ENCODE measurements around the gene IGDCC3. TPM values are rescaled to one million over a fixed set of nuclear protein-coding genes. Genes with fewer than 3 reads are reported as not detected.

The IGDCC3 gene
- total RNA-seq, 2 donors from 2014 or later, result not detected

DNA sequence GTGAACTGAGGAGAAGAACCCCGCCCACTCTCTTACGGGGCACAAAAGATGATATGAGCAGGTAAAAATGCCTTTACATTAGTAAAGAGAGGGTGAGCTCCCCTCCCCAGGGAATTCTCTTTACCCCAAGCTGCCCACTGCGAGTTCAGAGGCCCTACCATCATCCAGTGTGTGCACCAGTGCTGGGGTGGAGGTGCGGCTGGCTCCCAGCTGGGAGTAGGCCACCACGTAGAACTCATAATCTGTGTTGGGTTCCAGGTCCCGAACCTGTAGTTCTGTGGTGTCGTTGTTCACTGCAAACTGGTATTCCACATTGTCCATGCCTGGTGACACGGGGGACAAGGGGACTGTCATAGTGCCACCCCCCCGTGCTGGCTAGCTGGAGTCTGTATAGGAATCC is 17.1 kb upstream of the IGDCC3 start:
- Histone ChIP-seq H3K27me3 (no peaks in the 10 kb centered on the region), H3K27ac (no peak overlapping the region), H3K4me1 (no peaks in the 10 kb centered on the region), H3K9me3 (no peaks in the 10 kb centered on the region), H3K36me3 (replicated peaks in 1 of 2; ENCODE audit: insufficient read depth in 1 of 2, low read depth in 2 of 2) (no peaks in the 10 kb centered on the region), H3K4me3 (no peak overlapping the region)
- DNase-seq (no peak), ATAC-seq (no peak)
- intact Hi-C loops (cut with DNase I), result no loop called here
- no peak for TF ChIP-seq POLR2A (IDR thresholded peaks at IDR 0.05)
- TF ChIP-seq, protein P1, sequence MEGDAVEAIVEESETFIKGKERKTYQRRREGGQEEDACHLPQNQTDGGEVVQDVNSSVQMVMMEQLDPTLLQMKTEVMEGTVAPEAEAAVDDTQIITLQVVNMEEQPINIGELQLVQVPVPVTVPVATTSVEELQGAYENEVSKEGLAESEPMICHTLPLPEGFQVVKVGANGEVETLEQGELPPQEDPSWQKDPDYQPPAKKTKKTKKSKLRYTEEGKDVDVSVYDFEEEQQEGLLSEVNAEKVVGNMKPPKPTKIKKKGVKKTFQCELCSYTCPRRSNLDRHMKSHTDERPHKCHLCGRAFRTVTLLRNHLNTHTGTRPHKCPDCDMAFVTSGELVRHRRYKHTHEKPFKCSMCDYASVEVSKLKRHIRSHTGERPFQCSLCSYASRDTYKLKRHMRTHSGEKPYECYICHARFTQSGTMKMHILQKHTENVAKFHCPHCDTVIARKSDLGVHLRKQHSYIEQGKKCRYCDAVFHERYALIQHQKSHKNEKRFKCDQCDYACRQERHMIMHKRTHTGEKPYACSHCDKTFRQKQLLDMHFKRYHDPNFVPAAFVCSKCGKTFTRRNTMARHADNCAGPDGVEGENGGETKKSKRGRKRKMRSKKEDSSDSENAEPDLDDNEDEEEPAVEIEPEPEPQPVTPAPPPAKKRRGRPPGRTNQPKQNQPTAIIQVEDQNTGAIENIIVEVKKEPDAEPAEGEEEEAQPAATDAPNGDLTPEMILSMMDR (IDR thresholded peaks at IDR 0.05), result no peak
- WGBS, 2 donors, result 74 to 81% methylated on average over 5 to 9 of the region's 9 CpGs

DNA sequence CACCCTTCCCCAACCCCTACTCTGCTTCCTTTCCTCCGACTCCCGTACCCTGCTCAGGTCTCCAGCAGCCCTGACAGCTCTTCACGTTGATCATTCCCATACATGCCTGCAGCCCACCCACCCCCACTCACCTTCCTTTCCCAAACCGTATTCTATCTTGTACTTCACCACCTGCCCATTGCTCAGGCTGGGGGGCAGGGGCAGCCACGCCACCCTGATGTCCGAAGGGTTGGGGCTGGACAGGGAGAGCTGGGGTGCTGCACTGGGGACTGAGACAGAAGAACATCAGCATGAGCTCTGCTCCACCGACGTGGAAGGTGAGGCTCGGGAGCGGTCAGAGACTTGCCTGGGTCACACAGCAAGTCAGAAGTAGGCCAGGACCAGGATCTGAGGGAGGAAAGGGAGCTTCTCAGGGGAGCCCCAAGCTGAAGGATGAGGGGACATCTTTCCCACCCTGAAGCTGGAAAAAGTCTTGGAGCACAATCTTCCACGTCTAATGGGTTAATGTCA is 16.5 kb upstream of the IGDCC3 start:
- no peaks in the 10 kb centered on the region for H3K27me3 ChIP-seq
- no peak for ATAC-seq
- no peak overlapping the region for H3K4me3 ChIP-seq
- WGBS, 2 donors, result 79 to 83% methylated on average over 10 to 11 of the region's 11 CpGs
- no peaks in the 10 kb centered on the region for H3K36me3 ChIP-seq (replicated peaks in 1 of 2; ENCODE audit: insufficient read depth in 1 of 2, low read depth in 2 of 2)
- H3K4me1 ChIP-seq, result no peaks in the 10 kb centered on the region
- TF ChIP-seq, protein P1 (IDR thresholded peaks at IDR 0.05), result no peak
- TF ChIP-seq POLR2A (IDR thresholded peaks at IDR 0.05), result no peak
- intact Hi-C loops (cut with DNase I), result no loop called here
- no peak for DNase-seq
- H3K9me3 ChIP-seq, result no peaks in the 10 kb centered on the region
- H3K27ac ChIP-seq, result no peak overlapping the region

DNA sequence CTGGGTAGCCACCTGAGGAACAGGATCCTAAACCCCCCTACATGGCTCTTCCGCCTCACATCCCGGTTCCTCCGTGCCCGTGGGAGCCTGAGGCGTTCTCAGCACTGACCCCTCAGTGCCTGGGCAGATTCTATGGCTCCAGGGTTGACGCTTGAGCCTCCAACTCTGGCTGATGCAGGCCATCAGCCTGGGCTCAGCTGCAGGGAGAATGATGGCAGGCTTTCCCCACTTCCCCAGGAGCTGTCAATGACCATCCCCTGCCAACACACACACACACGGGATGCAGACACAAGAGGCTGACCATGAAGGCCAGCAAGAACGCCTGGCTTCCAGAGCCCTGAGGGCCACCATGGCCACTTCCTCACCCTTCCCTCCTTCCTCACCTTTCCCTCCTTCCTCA is 15.8 kb upstream of the IGDCC3 start:
- ATAC-seq, result no peak
- WGBS, 2 donors, result 76 to 78% methylated on average over 6 to 8 of the region's 8 CpGs
- no peaks in the 10 kb centered on the region for H3K9me3 ChIP-seq

DNA sequence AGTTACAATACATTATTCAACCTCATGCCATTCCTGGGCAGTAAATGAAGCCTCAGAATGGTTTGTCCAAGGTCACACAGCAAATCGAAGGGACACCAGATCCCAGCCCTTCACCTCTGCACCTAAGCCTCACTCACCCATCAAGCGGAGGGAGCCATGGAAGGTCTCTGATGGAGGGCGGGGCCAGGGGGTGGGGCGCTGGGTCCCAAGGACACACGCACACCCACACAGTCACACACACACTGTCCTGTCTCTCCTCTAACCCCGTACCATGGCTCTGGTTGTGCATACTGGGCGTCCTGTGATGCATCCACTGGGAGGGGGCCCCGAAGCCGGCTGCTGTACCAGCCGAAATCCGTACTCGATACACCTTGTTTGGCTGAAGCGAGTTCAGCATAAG is 15.3 kb upstream of the IGDCC3 start:
- ATAC-seq, result no peak
- Histone ChIP-seq H3K27me3 (no peaks in the 10 kb centered on the region), H3K9me3 (no peaks in the 10 kb centered on the region), H3K36me3 (replicated peaks in 1 of 2; ENCODE audit: insufficient read depth in 1 of 2, low read depth in 2 of 2) (no peaks in the 10 kb centered on the region), H3K4me3 (no peak overlapping the region), H3K27ac (no peak overlapping the region), H3K4me1 (no peaks in the 10 kb centered on the region)
- no peak for DNase-seq
- intact Hi-C loops (cut with DNase I), result no loop called here
- WGBS, 2 donors, result 80 to 82% methylated on average over 11 to 13 of the region's 13 CpGs
- TF ChIP-seq, protein P1 (IDR thresholded peaks at IDR 0.05), result no peak
- no peak for TF ChIP-seq POLR2A (IDR thresholded peaks at IDR 0.05)

More for the DNA sequence above, 15.8 kb upstream of the IGDCC3 start:
- DNase-seq, result no peak
- TF ChIP-seq, protein P1 (IDR thresholded peaks at IDR 0.05), result no peak
- no peak for TF ChIP-seq POLR2A (IDR thresholded peaks at IDR 0.05)
- no peaks in the 10 kb centered on the region for H3K27me3 ChIP-seq
- H3K36me3 ChIP-seq (replicated peaks in 1 of 2; ENCODE audit: insufficient read depth in 1 of 2, low read depth in 2 of 2), result no peaks in the 10 kb centered on the region
- no peak overlapping the region for H3K4me3 ChIP-seq
- intact Hi-C loops (cut with DNase I), result no loop called here
- H3K4me1 ChIP-seq, result no peaks in the 10 kb centered on the region
- H3K27ac ChIP-seq, result no peak overlapping the region

DNA sequence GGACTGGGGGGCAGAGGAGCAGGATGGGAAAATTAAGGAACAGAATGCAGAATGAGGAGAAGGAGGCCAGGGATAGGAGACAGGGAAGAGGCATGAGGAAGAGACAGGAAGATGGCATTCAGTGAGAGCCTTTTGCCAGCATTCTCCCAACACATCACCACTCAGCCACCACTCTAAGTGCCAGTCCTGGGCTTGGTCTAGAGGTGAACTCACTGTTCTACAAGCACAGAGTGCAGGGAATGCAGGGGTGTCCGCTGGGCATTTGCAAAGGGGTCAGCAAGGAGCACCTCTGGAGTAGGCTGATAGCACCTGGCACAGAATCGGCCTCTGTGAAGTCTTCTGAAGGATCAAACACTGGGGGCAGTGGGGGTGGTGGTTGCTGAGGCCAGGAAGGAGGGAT is 14.6 kb upstream of the IGDCC3 start:
- Histone ChIP-seq H3K27me3 (no peaks in the 10 kb centered on the region), H3K4me1 (no peaks in the 10 kb centered on the region), H3K9me3 (no peaks in the 10 kb centered on the region), H3K4me3 (no peak overlapping the region), H3K36me3 (replicated peaks in 1 of 2; ENCODE audit: insufficient read depth in 1 of 2, low read depth in 2 of 2) (no peaks in the 10 kb centered on the region), H3K27ac (no peak overlapping the region)
- 71 to 75% methylated on average over 1 to 2 of the region's 2 CpGs for WGBS, 2 donors
- no peak for DNase-seq
- intact Hi-C loops (cut with DNase I), result no loop called here
- no peak for ATAC-seq
- no peak for TF ChIP-seq POLR2A (IDR thresholded peaks at IDR 0.05)
- TF ChIP-seq, protein P1 (IDR thresholded peaks at IDR 0.05), result no peak

Measured in body of pancreas (tissue), 4 donors.